HEK293T (cell line): ENCODE data around the gene TPBG.

ENCODE experiments used
- BHLHE40 ChIP-seq: fragments of 450-650 bp; IDR thresholded peaks from 2 replicates; pipeline ENCODE4 v1.6.1; 2016; ENCODE audit warnings: mild to moderate bottlenecking, moderate library complexity, borderline replicate concordance
- FOXK2 ChIP-seq: fragments of 450-650 bp; IDR thresholded peaks from 2 replicates; pipeline ENCODE4 v1.6.1; 2016; ENCODE audit warnings: mild to moderate bottlenecking
- FOXM1 ChIP-seq: fragments of 450-650 bp; IDR thresholded peaks from 2 replicates; pipeline ENCODE4 v1.6.1; 2017; ENCODE audit warnings: mild to moderate bottlenecking, borderline replicate concordance
- NFRKB ChIP-seq: fragments of 450-650 bp; IDR thresholded peaks from 2 replicates; pipeline ENCODE4 v1.6.1; 2016; ENCODE audit warnings: mild to moderate bottlenecking, moderate library complexity
- SP1 ChIP-seq: fragments of 450-650 bp; IDR thresholded peaks from 2 replicates; pipeline ENCODE4 v1.6.1; 2017
- SUZ12 ChIP-seq: fragments of 450-650 bp; IDR thresholded peaks from 2 replicates; pipeline ENCODE4 v1.6.1; 2016; ENCODE audit warnings: mild to moderate bottlenecking
- TARDBP ChIP-seq: fragments of 450-650 bp; IDR thresholded peaks from 2 replicates; pipeline ENCODE4 v1.6.1; 2016
- ZNF384 ChIP-seq: fragments of 450-650 bp; IDR thresholded peaks from 2 replicates; pipeline ENCODE4 v1.6.1; 2016

DNA sequence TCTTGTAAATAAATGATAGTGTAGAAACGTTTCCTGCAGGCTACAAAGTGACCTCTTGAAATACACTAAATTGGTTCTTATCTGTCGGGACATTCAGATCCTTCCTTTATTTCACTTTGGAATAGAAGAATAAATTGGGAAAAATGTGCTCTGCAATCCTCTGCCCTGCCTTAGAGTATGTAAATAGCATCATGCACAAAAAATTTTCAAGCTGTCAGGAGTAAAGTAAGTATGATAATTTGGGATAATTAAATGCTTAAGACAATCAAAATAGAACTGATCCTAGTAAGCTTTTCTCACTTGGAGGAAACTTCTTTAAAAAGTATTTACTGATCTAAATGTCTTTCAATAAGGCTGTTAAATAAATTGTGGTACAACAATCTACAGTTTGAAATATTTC lies 3.1 kb upstream of the TPBG start:
- TF ChIP-seq SP1 (no peak), FOXK2 (no peak), TARDBP (no peak), FOXM1 (no peak), ZNF384 (no peak), NFRKB (no peak), SUZ12 (no peak), BHLHE40 (no peak)
